Bronchial epithelial cell (primary cell): ENCODE measurements around the gene WIPF3. TPM values are rescaled to one million over a fixed set of nuclear protein-coding genes. Genes with fewer than 3 reads are reported as not detected.

Source experiments
- DNase-seq: peaks from one replicate; pipeline ENCODE4 v3.0.0-alpha.2; 2010; ENCODE audit warnings: low read depth
- FAIRE-seq: peaks from 2 replicates; lab custom pipeline; 2011; peaks lifted over from hg19 to GRCh38; lab: Jason Lieb, UNC
- H3K27me3 ChIP-seq: 2 replicates; pipeline ENCODE4 v1.5.1; 2011; ENCODE audit warnings: low read length; ENCODE audit not compliant: control insufficient read depth, insufficient read depth
- H3K36me3 ChIP-seq: 2 replicates; pipeline ENCODE4 v1.5.1; 2011; ENCODE audit warnings: low read length; ENCODE audit not compliant: control insufficient read depth, insufficient read depth
- H3K4me3 ChIP-seq: 2 replicates; pipeline ENCODE4 v1.5.1; 2011; ENCODE audit warnings: mild to moderate bottlenecking, low read depth, low read length, control low read depth
- total RNA-seq: library from RNA; depleted of rRNA; stranded (reverse); fragments of >200 nt; gene quantifications from 2 replicates; pipeline ENCODE4 v1.2.1, GENCODE V29; 2014
- TF ChIP-seq, protein P1 (sequence below): IDR thresholded peaks from 2 replicates; pipeline ENCODE4 v1.5.1; 2011; ENCODE audit warnings: mild to moderate bottlenecking, moderate library complexity, low read length, control low read depth, inconsistent platforms; ENCODE audit not compliant: insufficient read depth, severe bottlenecking

Gene WIPF3
- total RNA-seq, 1 donor from 2014 or later = under 0.01 TPM

- no peaks in the 10 kb centered on the region for H3K27me3 ChIP-seq
- TF ChIP-seq, protein P1, sequence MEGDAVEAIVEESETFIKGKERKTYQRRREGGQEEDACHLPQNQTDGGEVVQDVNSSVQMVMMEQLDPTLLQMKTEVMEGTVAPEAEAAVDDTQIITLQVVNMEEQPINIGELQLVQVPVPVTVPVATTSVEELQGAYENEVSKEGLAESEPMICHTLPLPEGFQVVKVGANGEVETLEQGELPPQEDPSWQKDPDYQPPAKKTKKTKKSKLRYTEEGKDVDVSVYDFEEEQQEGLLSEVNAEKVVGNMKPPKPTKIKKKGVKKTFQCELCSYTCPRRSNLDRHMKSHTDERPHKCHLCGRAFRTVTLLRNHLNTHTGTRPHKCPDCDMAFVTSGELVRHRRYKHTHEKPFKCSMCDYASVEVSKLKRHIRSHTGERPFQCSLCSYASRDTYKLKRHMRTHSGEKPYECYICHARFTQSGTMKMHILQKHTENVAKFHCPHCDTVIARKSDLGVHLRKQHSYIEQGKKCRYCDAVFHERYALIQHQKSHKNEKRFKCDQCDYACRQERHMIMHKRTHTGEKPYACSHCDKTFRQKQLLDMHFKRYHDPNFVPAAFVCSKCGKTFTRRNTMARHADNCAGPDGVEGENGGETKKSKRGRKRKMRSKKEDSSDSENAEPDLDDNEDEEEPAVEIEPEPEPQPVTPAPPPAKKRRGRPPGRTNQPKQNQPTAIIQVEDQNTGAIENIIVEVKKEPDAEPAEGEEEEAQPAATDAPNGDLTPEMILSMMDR = no peak
- peaks cover 6% of the 10 kb centered on the region for H3K36me3 ChIP-seq
- H3K4me3 ChIP-seq = no peak overlapping the region
- no peak for FAIRE-seq
- DNase-seq = peak; percentile 50
Measured at GRCh38 chr7:29940199-29940598, 133.9 kb downstream of the WIPF3 start.

DNA sequence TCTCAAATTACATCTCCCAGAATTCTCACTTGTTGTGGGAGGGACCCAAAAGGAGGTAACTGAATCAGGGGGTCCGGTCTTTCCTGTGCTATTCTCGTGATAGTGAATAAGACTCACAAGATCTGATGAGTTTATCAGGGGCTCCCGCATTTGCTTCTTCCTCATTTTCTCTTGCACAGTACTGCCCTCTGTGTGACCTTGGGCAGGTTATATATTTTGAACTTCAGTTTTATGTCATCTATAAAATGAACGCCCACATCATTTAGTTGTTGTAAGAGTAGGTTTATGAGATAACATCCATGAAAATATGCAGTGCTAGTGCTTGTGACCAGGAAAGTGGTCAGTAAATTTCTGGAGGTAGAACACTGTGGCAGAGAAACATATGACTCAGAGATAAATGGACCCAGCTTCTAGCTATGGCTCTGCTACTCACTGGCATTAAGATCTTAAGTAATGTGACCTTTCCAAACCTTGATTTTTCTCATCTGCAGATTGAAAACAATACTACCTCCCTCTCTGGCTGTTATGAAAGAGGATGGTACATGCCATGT lies 139.0 kb downstream of the WIPF3 start:
- TF ChIP-seq, protein P1 = no peak
- Histone ChIP-seq H3K36me3 (peaks cover 4% of the 10 kb centered on the region), H3K27me3 (no peaks in the 10 kb centered on the region), H3K4me3 (no peak overlapping the region)
- FAIRE-seq (no peak), DNase-seq (no peak)

DNA sequence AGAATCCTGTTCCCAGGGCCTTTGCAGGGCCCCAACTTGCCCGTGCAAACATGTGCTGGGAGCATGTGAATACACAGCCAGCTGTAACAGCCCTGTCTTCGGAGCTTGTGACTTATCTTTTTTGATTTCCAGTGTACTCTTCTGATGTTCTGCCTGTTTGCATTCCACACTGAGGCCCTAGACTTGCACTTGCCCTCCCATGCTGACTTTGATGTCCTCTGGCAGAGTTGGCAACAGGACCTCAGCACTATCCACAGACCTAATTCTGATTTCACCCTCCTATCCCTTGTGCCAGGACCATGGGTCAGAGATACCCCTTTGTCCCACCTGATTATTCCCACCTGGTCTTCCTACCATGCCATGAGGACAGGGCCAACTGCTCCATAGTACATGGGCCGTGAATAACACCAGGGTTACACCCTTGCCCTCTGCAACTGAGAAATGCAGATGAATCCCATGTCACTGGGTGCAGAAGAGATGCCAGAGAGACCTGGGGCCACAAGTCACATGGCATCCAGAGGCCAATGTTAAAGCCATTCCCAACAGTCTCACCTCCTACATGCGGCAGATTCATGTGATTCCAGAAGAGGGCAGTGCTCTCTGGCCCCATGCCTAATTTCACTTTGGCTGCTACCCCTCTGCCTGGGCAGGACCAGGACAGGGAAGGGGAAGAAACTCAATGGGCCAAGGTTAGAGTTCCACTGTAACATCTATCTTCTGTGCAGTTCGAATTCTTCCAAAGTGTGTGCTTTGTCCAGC lies 140.3 kb downstream of the WIPF3 start:
- TF ChIP-seq, protein P1 = peak; percentile 45
- Histone ChIP-seq H3K36me3 (peaks cover 4% of the 10 kb centered on the region), H3K4me3 (no peak overlapping the region), H3K27me3 (no peaks in the 10 kb centered on the region)
- peak; percentile 24 for DNase-seq
- FAIRE-seq = peak; percentile 18

DNA sequence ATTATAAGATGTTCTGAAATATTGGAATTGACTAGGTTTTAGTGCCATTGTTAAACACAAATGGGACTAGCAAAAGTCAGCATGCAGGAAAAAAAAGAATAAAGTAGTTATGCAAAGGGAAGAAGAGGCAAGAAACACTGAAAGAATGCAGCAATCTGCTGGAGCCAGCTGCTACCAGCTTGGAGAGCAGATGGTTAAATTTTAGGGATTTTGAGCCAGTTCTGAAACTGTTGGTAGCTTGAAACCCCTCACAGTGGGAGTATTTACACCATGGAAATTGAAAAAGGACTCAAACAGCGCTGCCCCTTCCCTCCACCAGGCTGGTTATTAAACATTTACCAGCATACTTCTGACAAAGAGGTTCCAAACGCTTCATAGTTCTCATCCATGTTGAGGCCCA lies 142.3 kb downstream of the WIPF3 start:
- no peak for FAIRE-seq
- Histone ChIP-seq H3K36me3 (peaks cover 3% of the 10 kb centered on the region), H3K4me3 (no peak overlapping the region), H3K27me3 (no peaks in the 10 kb centered on the region)
- TF ChIP-seq, protein P1 = no peak
- no peak for DNase-seq

DNA sequence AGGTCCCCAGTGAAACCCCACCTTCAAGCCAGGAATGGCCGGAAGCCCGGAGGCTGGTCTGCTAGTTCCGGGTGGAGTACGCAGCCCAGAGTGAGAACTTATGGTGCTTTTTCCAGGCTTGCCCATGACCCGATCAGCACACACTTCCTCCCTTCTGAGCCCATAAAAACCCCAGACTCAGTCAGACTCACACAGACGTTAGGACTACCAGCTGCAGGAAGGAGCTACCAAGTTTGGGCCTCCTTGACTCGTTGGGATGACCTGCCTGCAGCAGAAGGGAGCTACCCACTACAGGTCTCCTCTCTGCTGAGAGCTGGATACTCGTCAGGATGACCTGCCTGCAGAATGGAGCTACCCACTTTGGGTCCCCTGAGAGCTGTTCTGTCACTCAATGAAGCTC lies 144.2 kb downstream of the WIPF3 start:
- DNase-seq (no peak), FAIRE-seq (peak; percentile 82)
- TF ChIP-seq, protein P1 = no peak
- H3K4me3 ChIP-seq = no peak overlapping the region
- no peaks in the 10 kb centered on the region for H3K27me3 ChIP-seq
- H3K36me3 ChIP-seq = peaks cover 3% of the 10 kb centered on the region
